ENCODE results near the gene SLC5A7. TPM values are rescaled to one million over a fixed set of nuclear protein-coding genes. Genes with fewer than 3 reads are reported as not detected.

Gene SLC5A7
- not detected for total RNA-seq
- not detected for polyA plus RNA-seq

DNA sequence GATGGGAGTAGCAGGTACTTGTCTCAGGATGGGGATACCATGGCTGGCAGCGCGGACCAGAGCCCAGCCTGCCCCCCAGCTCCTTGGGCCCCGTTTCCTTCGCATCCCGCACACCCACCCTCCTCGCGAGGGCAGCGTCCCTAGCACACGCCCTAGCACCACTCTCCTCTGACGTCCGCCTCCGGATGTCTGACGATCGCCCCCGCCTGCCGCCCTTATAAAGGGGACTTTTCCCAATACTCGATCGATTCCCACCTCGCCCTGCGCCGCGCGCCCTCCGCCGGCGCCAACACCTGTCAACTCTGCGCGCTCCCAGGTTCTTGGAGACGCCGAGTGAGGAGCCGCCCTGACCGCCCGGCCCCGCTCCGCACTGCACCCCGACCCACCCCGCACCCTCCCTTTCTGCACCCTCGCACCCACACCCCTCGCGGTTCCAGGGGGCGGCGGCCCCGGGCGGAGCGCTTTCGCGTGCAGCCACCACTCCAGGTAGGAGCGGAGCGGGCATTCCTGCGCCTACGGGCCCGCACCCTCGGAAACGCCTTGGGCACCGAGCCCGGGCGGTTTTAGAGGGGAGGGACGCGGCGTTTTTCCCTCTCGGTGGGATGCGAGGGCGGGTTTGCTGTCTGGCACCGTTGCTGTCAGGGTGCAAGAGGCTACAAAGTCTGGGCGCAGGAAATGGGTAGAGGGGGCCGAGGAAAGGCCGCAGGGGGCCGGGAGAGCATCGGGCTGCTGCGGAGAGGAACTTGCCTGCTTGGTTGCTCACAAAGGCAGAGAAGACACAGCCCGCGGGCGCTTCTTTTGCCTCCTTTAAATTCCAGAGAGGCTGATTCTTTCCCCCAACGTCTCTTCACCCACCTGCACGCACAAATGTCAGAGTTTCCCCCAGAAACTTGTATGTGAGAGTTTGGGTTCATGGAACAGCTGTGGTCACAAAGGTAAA lies at the start of gene SLC5A7:
SLC5A7 (plus strand) TSS at position 247 of the 940 bp plus-strand sequence. CDS start 1,632 bp downstream, outside the sequence.
- CTCF ChIA-PET, result no interaction called here
- Mint-ChIP-seq H3K4me3 (no peak within 1 kb of the TSS), H3K27ac (no peak within 1 kb of the TSS), H3K36me3 (no peaks in the 10 kb centered on the region), H3K4me1 (no peaks in the 10 kb centered on the region), H3K9me3 (peaks cover 0 to 5% (median 0%) of the 10 kb centered on the region in 5 donors), H3K27me3 (peaks cover 8 to 16% of the 10 kb centered on the region in 2 donors)
- POLR2A ChIA-PET, result no interaction called here
- no peak for DNase-seq
- H3K4me1 ChIP-seq (ENCODE audit: insufficient read depth, low read length), result no peaks in the 10 kb centered on the region
- H3K9me3 ChIP-seq (ENCODE audit: low read length), result no peaks in the 10 kb centered on the region
- H3K27ac ChIP-seq (ENCODE audit: low read depth, low read length), result no peak within 1 kb of the TSS
- H3K27me3 ChIP-seq (ENCODE audit: insufficient read depth, low read length, poor library complexity, severe bottlenecking), result no peaks in the 10 kb centered on the region
- no peak within 1 kb of the TSS for H3K4me3 ChIP-seq (ENCODE audit: low read length)
- H3K36me3 ChIP-seq (ENCODE audit: insufficient read depth, low read length), result no peaks in the 10 kb centered on the region

GRCh38 chr2:107961395-107961794 lies 24.9 kb upstream of the SLC5A7 start:
- no peak for DNase-seq
- Mint-ChIP-seq H3K27ac (no peak overlapping the region), H3K27me3 (no peaks in the 10 kb centered on the region), H3K4me1 (no peaks in the 10 kb centered on the region), H3K36me3 (no peaks in the 10 kb centered on the region), H3K9me3 (peaks cover 0 to 9% (median 0%) of the 10 kb centered on the region in 5 donors), H3K4me3 (no peak overlapping the region)
- POLR2A ChIA-PET, result no interaction called here
- Histone ChIP-seq H3K27ac (ENCODE audit: low read depth, low read length) (no peak overlapping the region), H3K9me3 (ENCODE audit: low read length) (no peaks in the 10 kb centered on the region), H3K4me3 (ENCODE audit: low read length) (no peak overlapping the region), H3K4me1 (ENCODE audit: insufficient read depth, low read length) (no peaks in the 10 kb centered on the region), H3K27me3 (ENCODE audit: insufficient read depth, low read length, poor library complexity, severe bottlenecking) (no peaks in the 10 kb centered on the region), H3K36me3 (ENCODE audit: insufficient read depth, low read length) (no peaks in the 10 kb centered on the region)
- CTCF ChIA-PET, result no interaction called here

- Mint-ChIP-seq H3K27me3 (no peaks in the 10 kb centered on the region), H3K4me3 (no peak overlapping the region), H3K36me3 (no peaks in the 10 kb centered on the region), H3K9me3 (peaks cover 2 to 9% (median 2%) of the 10 kb centered on the region in 5 donors), H3K27ac (no peak overlapping the region), H3K4me1 (no peaks in the 10 kb centered on the region)
- POLR2A ChIA-PET, result no interaction called here
- Histone ChIP-seq H3K27ac (ENCODE audit: low read depth, low read length) (no peak overlapping the region), H3K4me1 (ENCODE audit: insufficient read depth, low read length) (no peaks in the 10 kb centered on the region), H3K36me3 (ENCODE audit: insufficient read depth, low read length) (no peaks in the 10 kb centered on the region), H3K4me3 (ENCODE audit: low read length) (no peak overlapping the region), H3K27me3 (ENCODE audit: insufficient read depth, low read length, poor library complexity, severe bottlenecking) (no peaks in the 10 kb centered on the region), H3K9me3 (ENCODE audit: low read length) (no peaks in the 10 kb centered on the region)
- DNase-seq, result no peak
- CTCF ChIA-PET, result no interaction called here
Observed at GRCh38 chr2:107964185-107964584, 22.1 kb upstream of the SLC5A7 start.

- Mint-ChIP-seq H3K27ac (no peak overlapping the region), H3K9me3 (peaks cover 0 to 5% (median 5%) of the 10 kb centered on the region in 5 donors), H3K27me3 (peaks cover 8 to 16% of the 10 kb centered on the region in 2 donors), H3K36me3 (no peaks in the 10 kb centered on the region), H3K4me3 (no peak overlapping the region), H3K4me1 (no peaks in the 10 kb centered on the region)
- H3K4me1 ChIP-seq (ENCODE audit: insufficient read depth, low read length), result no peaks in the 10 kb centered on the region
- ChIA-PET POLR2A (no interaction called here), CTCF (interaction anchor here (0.5 kb wide), 1 partner anchor 709 kb away, joined by 4 read pairs; no protein-coding TSS in a partner anchor)
- no peaks in the 10 kb centered on the region for H3K9me3 ChIP-seq (ENCODE audit: low read length)
- no peaks in the 10 kb centered on the region for H3K36me3 ChIP-seq (ENCODE audit: insufficient read depth, low read length)
- DNase-seq, result no peak
- no peak overlapping the region for H3K27ac ChIP-seq (ENCODE audit: low read depth, low read length)
- no peaks in the 10 kb centered on the region for H3K27me3 ChIP-seq (ENCODE audit: insufficient read depth, low read length, poor library complexity, severe bottlenecking)
- no peak overlapping the region for H3K4me3 ChIP-seq (ENCODE audit: low read length)
Observed at GRCh38 chr2:107984707-107985106, 1.6 kb upstream of the SLC5A7 start.

DNA sequence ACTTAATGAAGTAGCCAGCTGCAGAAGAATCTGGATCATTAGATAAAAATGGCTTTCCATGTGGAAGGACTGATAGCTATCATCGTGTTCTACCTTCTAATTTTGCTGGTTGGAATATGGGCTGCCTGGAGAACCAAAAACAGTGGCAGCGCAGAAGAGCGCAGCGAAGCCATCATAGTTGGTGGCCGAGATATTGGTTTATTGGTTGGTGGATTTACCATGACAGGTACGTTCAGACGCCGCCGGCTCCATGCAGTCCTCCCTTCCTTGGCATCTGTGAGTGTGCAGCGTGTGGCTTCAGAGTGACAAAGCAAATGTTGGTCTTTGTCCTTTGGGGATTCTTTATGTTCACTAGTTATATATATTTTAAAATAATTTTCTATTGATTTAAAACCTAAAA lies 1.8 kb downstream of the SLC5A7 start:
- Mint-ChIP-seq H3K4me1 (no peaks in the 10 kb centered on the region), H3K27me3 (peaks cover 8 to 16% of the 10 kb centered on the region in 2 donors), H3K4me3 (no peak overlapping the region), H3K36me3 (no peaks in the 10 kb centered on the region), H3K27ac (no peak overlapping the region), H3K9me3 (peaks cover 0 to 5% (median 0%) of the 10 kb centered on the region in 5 donors)
- CTCF ChIA-PET, result no interaction called here
- no peak overlapping the region for H3K27ac ChIP-seq (ENCODE audit: low read depth, low read length)
- no peak overlapping the region for H3K4me3 ChIP-seq (ENCODE audit: low read length)
- H3K4me1 ChIP-seq (ENCODE audit: insufficient read depth, low read length), result no peaks in the 10 kb centered on the region
- no peak for DNase-seq
- H3K27me3 ChIP-seq (ENCODE audit: insufficient read depth, low read length, poor library complexity, severe bottlenecking), result no peaks in the 10 kb centered on the region
- H3K36me3 ChIP-seq (ENCODE audit: insufficient read depth, low read length), result no peaks in the 10 kb centered on the region
- H3K9me3 ChIP-seq (ENCODE audit: low read length), result no peaks in the 10 kb centered on the region
- POLR2A ChIA-PET, result no interaction called here

- Mint-ChIP-seq H3K27ac (no peak overlapping the region), H3K4me3 (no peak overlapping the region)
Observed at GRCh38 chr2:107989445-107989844, 3.1 kb downstream of the SLC5A7 start.

GRCh38 chr2:107990718-107991117 lies 4.4 kb downstream of the SLC5A7 start:
- Histone ChIP-seq H3K27me3 (ENCODE audit: insufficient read depth, low read length, poor library complexity, severe bottlenecking) (no peaks in the 10 kb centered on the region), H3K9me3 (ENCODE audit: low read length) (no peaks in the 10 kb centered on the region), H3K27ac (ENCODE audit: low read depth, low read length) (no peak overlapping the region), H3K36me3 (ENCODE audit: insufficient read depth, low read length) (no peaks in the 10 kb centered on the region), H3K4me3 (ENCODE audit: low read length) (no peak overlapping the region), H3K4me1 (ENCODE audit: insufficient read depth, low read length) (no peaks in the 10 kb centered on the region)
- peaks cover 0 to 4% (median 0%) of the 10 kb centered on the region in 5 donors for H3K9me3 Mint-ChIP-seq
- no peak overlapping the region for H3K27ac Mint-ChIP-seq
- no peak for DNase-seq
- CTCF ChIA-PET, result no interaction called here
- H3K27me3 Mint-ChIP-seq, result peaks cover 7 to 13% of the 10 kb centered on the region in 2 donors
- POLR2A ChIA-PET, result no interaction called here
- no peaks in the 10 kb centered on the region for H3K36me3 Mint-ChIP-seq
- H3K4me1 Mint-ChIP-seq, result no peaks in the 10 kb centered on the region
- H3K4me3 Mint-ChIP-seq, result no peak overlapping the region

More at GRCh38 chr2:107989445-107989844, 3.1 kb downstream of the SLC5A7 start:
- H3K36me3 ChIP-seq (ENCODE audit: insufficient read depth, low read length), result no peaks in the 10 kb centered on the region
- ChIA-PET POLR2A (no interaction called here), CTCF (no interaction called here)
- no peak overlapping the region for H3K4me3 ChIP-seq (ENCODE audit: low read length)
- no peaks in the 10 kb centered on the region for H3K4me1 ChIP-seq (ENCODE audit: insufficient read depth, low read length)
- Mint-ChIP-seq H3K27me3 (peaks cover 8 to 16% of the 10 kb centered on the region in 2 donors), H3K36me3 (no peaks in the 10 kb centered on the region), H3K9me3 (peaks cover 0 to 8% (median 0%) of the 10 kb centered on the region in 5 donors), H3K4me1 (no peaks in the 10 kb centered on the region)
- DNase-seq, result no peak
- no peaks in the 10 kb centered on the region for H3K9me3 ChIP-seq (ENCODE audit: low read length)
- no peak overlapping the region for H3K27ac ChIP-seq (ENCODE audit: low read depth, low read length)
- H3K27me3 ChIP-seq (ENCODE audit: insufficient read depth, low read length, poor library complexity, severe bottlenecking), result no peaks in the 10 kb centered on the region

GRCh38 chr2:107992069-107992468 lies 5.7 kb downstream of the SLC5A7 start:
- H3K27me3 Mint-ChIP-seq, result peaks cover 0 to 8% of the 10 kb centered on the region in 2 donors
- Histone ChIP-seq H3K36me3 (ENCODE audit: insufficient read depth, low read length) (no peaks in the 10 kb centered on the region), H3K4me1 (ENCODE audit: insufficient read depth, low read length) (no peaks in the 10 kb centered on the region), H3K4me3 (ENCODE audit: low read length) (no peak overlapping the region), H3K9me3 (ENCODE audit: low read length) (no peaks in the 10 kb centered on the region), H3K27ac (ENCODE audit: low read depth, low read length) (no peak overlapping the region), H3K27me3 (ENCODE audit: insufficient read depth, low read length, poor library complexity, severe bottlenecking) (no peaks in the 10 kb centered on the region)
- no peak overlapping the region for H3K4me3 Mint-ChIP-seq
- H3K27ac Mint-ChIP-seq, result no peak overlapping the region
- CTCF ChIA-PET, result no interaction called here
- H3K9me3 Mint-ChIP-seq, result peaks cover 0 to 4% (median 0%) of the 10 kb centered on the region in 5 donors
- H3K4me1 Mint-ChIP-seq, result no peaks in the 10 kb centered on the region
- POLR2A ChIA-PET, result no interaction called here
- DNase-seq, result no peak
- H3K36me3 Mint-ChIP-seq, result no peaks in the 10 kb centered on the region

All from CD8-positive, alpha-beta memory T cell (primary cell).